ENCODE data around the gene SHD.
"Not testable (repeated sequence)": the region's sequence is repeated elsewhere in the genome, so short reads cannot be mapped to it uniquely, and the experiment has no call there.

Gene SHD

GRCh38 chr19:4267101-4267900 lies 11.8 kb upstream of the SHD start:
- DNase-seq (ENCODE audit: low read depth in 2 of 2), result peak; percentile 24 to 32

GRCh38 chr19:4267901-4268815 lies 10.9 kb upstream of the SHD start:
- DNase-seq (ENCODE audit: low read depth in 2 of 2), result no peak

- no peak for DNase-seq (ENCODE audit: low read depth in 2 of 2)
Observed at GRCh38 chr19:4268816-4269430, 10.1 kb upstream of the SHD start.

- DNase-seq (ENCODE audit: low read depth in 2 of 2), result no peak
Observed at GRCh38 chr19:4272894-4273293, 6.2 kb upstream of the SHD start.

- not testable (repeated sequence) for DNase-seq (ENCODE audit: low read depth in 2 of 2)
Observed at GRCh38 chr19:4274321-4274686, 4.8 kb upstream of the SHD start.

- no peak for DNase-seq (ENCODE audit: low read depth in 2 of 2)
Observed at GRCh38 chr19:4277191-4277696, 1.8 kb upstream of the SHD start.

GRCh38 chr19:4278010-4278409 lies 1.1 kb upstream of the SHD start:
- DNase-seq (ENCODE audit: low read depth in 2 of 2), result no peak

- no peak for DNase-seq (ENCODE audit: low read depth in 2 of 2)
Observed at GRCh38 chr19:4279267-4279529, 132 bp downstream of the SHD start.

GRCh38 chr19:4279530-4280422 lies 710 bp downstream of the SHD start:
- no peak for DNase-seq (ENCODE audit: low read depth in 2 of 2)

- no peak for DNase-seq (ENCODE audit: low read depth in 2 of 2)
Observed at GRCh38 chr19:4284176-4284958, 5.3 kb downstream of the SHD start.

GRCh38 chr19:4284974-4285373 lies 5.9 kb downstream of the SHD start:
- DNase-seq (ENCODE audit: low read depth in 2 of 2), result no peak

- not testable (repeated sequence) for DNase-seq (ENCODE audit: low read depth in 2 of 2)
Observed at GRCh38 chr19:4286141-4286540, 7.1 kb downstream of the SHD start.

GRCh38 chr19:4288091-4288777 lies 9.2 kb downstream of the SHD start:
- DNase-seq (ENCODE audit: low read depth in 2 of 2), result no peak

- DNase-seq (ENCODE audit: low read depth in 2 of 2), result no peak
Observed at GRCh38 chr19:4291184-4291732, 12.2 kb downstream of the SHD start.

- DNase-seq (ENCODE audit: low read depth in 2 of 2), result no peak
Observed at GRCh38 chr19:4292515-4292914, 13.4 kb downstream of the SHD start.

GRCh38 chr19:4294389-4294788 lies 15.3 kb downstream of the SHD start:
- DNase-seq (ENCODE audit: low read depth in 2 of 2), result no peak

GRCh38 chr19:4295972-4296771 lies 17.1 kb downstream of the SHD start:
- no peak for DNase-seq (ENCODE audit: low read depth in 2 of 2)

GRCh38 chr19:4297901-4298809 lies 19.1 kb downstream of the SHD start:
- peak; percentile 33 to 44 for DNase-seq (ENCODE audit: low read depth in 2 of 2)

All from stimulated activated CD8-positive, alpha-beta memory T cell treated with anti-CD3 and anti-CD28 coated beads, Interleukin-15, amount 100 ng/mL, for 48 hours (primary cell).